Breast epithelium (tissue), 4 donors: Measurements from ENCODE around the gene TGM5. TPM values are rescaled to one million over a fixed set of nuclear protein-coding genes. Genes with fewer than 3 reads are reported as not detected.

Experiments used
- DNase-seq, 2 donors: peaks; one replicate each; pipeline ENCODE4 v3.0.0-alpha.2; 2019; ENCODE audit warnings: low spot score in 2 of 2
- H3K27ac ChIP-seq, 2 donors: fragments of 200-600 bp; sonication (generic) in 1 of 2; one replicate each; pipeline ENCODE4 v1.5.1; 2016 to 2019; ENCODE audit warnings: mild to moderate bottlenecking in 1 of 2
- H3K27me3 ChIP-seq, 2 donors: fragments of 200-600 bp; sonication (generic) in 1 of 2; one replicate each; pipeline versions ENCODE4 v1.5.1 to v1.6.0; 2017 to 2019; ENCODE audit warnings: control low read depth in 1 of 2, mild to moderate bottlenecking in 1 of 2
- H3K36me3 ChIP-seq: fragments of 200-600 bp; one replicate; pipeline ENCODE4 v1.5.1; 2019
- H3K4me1 ChIP-seq, 2 donors: fragments of 200-600 bp; sonication (generic); one replicate each; pipeline ENCODE4 v1.5.1; 2016 to 2019; ENCODE audit warnings: control low read depth in 1 of 2
- H3K4me3 ChIP-seq, 3 donors: fragments of 200-600 bp; sonication (generic); 1 replicate in 2 of 3; 2 replicates in 1 of 3; pipeline ENCODE4 v1.5.1; 2016 to 2019; ENCODE audit warnings: mild to moderate bottlenecking in 3 of 3, moderate library complexity in 2 of 3
- H3K9me3 ChIP-seq, 2 donors: fragments of 200-600 bp; sonication (generic) in 1 of 2; one replicate each; pipeline ENCODE4 v1.5.1; 2016 to 2019; ENCODE audit warnings: control low read depth in 1 of 2
- POLR2A ChIP-seq: fragments of 450-650 bp; IDR thresholded peaks from one replicate; pipeline ENCODE4 v1.6.1; 2016; ENCODE audit warnings: antibody characterized with exemption, mild to moderate bottlenecking, moderate library complexity
- POLR2AphosphoS5 ChIP-seq, 3 donors: sonication (generic); formaldehyde crosslinking; IDR thresholded peaks; one replicate each; pipeline ENCODE4 v1.6.1; 2017; ENCODE audit warnings: antibody characterized with exemption in 3 of 3
- intact Hi-C: fragments of 100-400 bp; cut with DNase I; formaldehyde crosslinking; loops from one replicate; pipeline ENCODE4 v1.15.1; 2023; ENCODE audit warnings: low total_unique reads
- total RNA-seq, 3 donors: library from RNA; depleted of rRNA; stranded (reverse); fragments of >200 nt; gene quantifications; one replicate each; pipeline ENCODE4 v1.1.0, GENCODE V29; 2016
- TF ChIP-seq, protein P1 (sequence below), 3 donors: fragments of 450-650 bp; IDR thresholded peaks; one replicate each; pipeline ENCODE4 v1.5.1; 2016 to 2017; ENCODE audit warnings: antibody characterized with exemption in 3 of 3, mild to moderate bottlenecking in 3 of 3, moderate library complexity in 3 of 3

TGM5 gene
- total RNA-seq, 3 donors from 2014 or later: 1.6 to 3.1 (median 2.7) TPM

DNA sequence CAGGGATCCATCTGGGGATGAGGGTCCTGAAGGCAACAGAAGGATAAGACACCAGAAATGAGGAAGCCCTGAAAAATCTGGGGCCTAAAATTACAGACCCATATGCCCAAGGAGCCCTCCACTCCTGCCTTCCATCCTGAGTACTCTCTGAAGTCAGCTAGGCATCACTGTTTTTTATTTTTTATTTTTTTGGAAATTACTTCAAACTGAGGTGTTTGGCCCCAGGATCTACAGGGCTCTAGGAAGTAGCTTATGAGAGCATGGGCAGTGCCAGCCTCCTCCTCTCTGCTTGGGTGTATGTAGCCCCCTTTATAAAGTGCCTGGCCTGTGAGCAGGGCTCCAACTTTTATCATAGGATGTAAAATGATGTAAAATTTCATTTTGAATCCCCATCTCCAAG, 53.8 kb downstream of the TGM5 start:
- DNase-seq: no peak
- TF ChIP-seq, protein P1, sequence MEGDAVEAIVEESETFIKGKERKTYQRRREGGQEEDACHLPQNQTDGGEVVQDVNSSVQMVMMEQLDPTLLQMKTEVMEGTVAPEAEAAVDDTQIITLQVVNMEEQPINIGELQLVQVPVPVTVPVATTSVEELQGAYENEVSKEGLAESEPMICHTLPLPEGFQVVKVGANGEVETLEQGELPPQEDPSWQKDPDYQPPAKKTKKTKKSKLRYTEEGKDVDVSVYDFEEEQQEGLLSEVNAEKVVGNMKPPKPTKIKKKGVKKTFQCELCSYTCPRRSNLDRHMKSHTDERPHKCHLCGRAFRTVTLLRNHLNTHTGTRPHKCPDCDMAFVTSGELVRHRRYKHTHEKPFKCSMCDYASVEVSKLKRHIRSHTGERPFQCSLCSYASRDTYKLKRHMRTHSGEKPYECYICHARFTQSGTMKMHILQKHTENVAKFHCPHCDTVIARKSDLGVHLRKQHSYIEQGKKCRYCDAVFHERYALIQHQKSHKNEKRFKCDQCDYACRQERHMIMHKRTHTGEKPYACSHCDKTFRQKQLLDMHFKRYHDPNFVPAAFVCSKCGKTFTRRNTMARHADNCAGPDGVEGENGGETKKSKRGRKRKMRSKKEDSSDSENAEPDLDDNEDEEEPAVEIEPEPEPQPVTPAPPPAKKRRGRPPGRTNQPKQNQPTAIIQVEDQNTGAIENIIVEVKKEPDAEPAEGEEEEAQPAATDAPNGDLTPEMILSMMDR (IDR thresholded peaks at IDR 0.05): no peak
- TF ChIP-seq POLR2AphosphoS5 (IDR thresholded peaks at IDR 0.05): no peak
- no peak for TF ChIP-seq POLR2A
- Histone ChIP-seq H3K9me3 (no peaks in the 10 kb centered on the region), H3K27ac (no peak overlapping the region), H3K4me3 (no peak overlapping the region), H3K4me1 (no peaks in the 10 kb centered on the region), H3K36me3 (no peaks in the 10 kb centered on the region), H3K27me3 (no peaks in the 10 kb centered on the region)
- intact Hi-C loops: no loop called here

DNA sequence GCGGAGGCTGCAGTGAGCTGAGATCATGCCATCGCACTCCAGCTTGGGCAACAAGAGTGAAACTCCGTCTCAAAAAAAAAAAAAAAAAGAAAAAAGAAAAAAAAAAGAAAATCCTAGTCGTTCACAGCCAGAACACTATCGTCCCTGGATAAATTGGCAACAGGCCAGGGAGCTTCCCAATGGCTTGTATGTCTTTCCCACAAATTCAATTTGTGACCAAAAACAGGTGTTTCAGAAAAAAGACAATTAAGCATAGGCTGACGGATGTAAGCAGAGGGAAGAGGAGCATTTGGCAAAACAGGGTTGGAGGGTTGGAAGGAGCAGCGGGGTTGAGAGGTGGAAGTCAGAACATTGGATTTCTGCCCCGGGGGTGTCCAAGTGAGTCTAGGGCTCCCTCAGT, 54.4 kb downstream of the TGM5 start:
- intact Hi-C loops: no loop called here
- no peak overlapping the region for H3K27ac ChIP-seq
- no peaks in the 10 kb centered on the region for H3K36me3 ChIP-seq
- no peaks in the 10 kb centered on the region for H3K4me1 ChIP-seq
- DNase-seq: no peak
- no peaks in the 10 kb centered on the region for H3K27me3 ChIP-seq
- TF ChIP-seq POLR2A: no peak
- TF ChIP-seq, protein P1 (IDR thresholded peaks at IDR 0.05): no peak
- TF ChIP-seq POLR2AphosphoS5 (IDR thresholded peaks at IDR 0.05): no peak
- H3K4me3 ChIP-seq: no peak overlapping the region
- no peaks in the 10 kb centered on the region for H3K9me3 ChIP-seq

DNA sequence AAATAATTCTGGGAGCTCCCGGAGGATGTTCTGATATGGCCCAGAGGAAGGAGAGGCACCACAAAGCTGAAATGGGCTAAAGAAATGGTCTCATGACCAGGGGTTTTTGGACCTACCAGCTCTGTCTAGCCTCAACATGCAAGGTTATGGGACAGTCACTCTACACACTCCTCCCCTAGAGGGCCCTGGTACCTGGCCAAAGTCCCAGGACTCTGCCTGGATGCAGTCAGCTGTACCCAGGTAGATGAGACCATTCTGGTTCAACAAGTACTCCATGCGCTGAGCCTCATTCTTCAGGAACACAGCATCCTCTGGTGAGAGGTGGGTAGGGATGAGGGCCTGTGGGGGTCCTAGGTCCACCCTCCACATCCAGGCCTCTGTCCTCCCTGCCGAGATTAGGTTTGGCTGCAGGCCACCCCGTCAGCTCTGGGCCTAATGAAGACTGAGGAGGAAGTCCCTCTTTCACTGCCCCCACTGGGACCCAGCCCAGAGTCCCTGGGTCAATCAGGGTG, 55.4 kb downstream of the TGM5 start:
- Histone ChIP-seq H3K9me3 (no peaks in the 10 kb centered on the region), H3K36me3 (no peaks in the 10 kb centered on the region), H3K4me1 (no peaks in the 10 kb centered on the region), H3K27ac (no peak overlapping the region), H3K4me3 (no peak overlapping the region), H3K27me3 (no peaks in the 10 kb centered on the region)
- DNase-seq: no peak
- TF ChIP-seq, protein P1 (IDR thresholded peaks at IDR 0.05): no peak
- TF ChIP-seq POLR2AphosphoS5 (IDR thresholded peaks at IDR 0.05) (no peak), POLR2A (no peak)
- intact Hi-C loops: no loop called here

DNA sequence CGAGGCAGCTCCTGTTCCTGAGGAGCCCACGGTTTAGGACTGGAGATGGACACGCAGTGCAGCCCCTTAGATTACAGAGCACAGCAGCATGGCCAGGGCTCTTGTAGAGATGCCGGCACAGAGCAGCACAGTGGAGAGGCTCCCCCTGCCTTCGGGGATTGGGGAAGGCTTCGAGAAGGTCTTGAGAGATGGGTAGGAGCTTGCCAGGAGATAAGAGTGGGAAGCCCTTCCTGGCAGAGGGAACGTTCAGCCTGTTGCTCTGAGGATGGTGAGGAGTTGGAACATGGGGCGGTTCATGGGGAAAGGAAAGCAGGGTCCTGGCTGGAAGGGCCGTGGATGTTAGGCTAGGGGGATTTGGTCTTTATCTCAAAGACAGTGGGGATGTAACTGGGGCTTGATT, 55.9 kb downstream of the TGM5 start:
- Histone ChIP-seq H3K27me3 (no peaks in the 10 kb centered on the region), H3K27ac (no peak overlapping the region), H3K4me3 (no peak overlapping the region), H3K36me3 (no peaks in the 10 kb centered on the region), H3K4me1 (no peaks in the 10 kb centered on the region), H3K9me3 (no peaks in the 10 kb centered on the region)
- intact Hi-C loops: no loop called here
- TF ChIP-seq POLR2AphosphoS5 (IDR thresholded peaks at IDR 0.05) (no peak), POLR2A (no peak)
- TF ChIP-seq, protein P1 (IDR thresholded peaks at IDR 0.05): no peak
- DNase-seq: no peak

DNA sequence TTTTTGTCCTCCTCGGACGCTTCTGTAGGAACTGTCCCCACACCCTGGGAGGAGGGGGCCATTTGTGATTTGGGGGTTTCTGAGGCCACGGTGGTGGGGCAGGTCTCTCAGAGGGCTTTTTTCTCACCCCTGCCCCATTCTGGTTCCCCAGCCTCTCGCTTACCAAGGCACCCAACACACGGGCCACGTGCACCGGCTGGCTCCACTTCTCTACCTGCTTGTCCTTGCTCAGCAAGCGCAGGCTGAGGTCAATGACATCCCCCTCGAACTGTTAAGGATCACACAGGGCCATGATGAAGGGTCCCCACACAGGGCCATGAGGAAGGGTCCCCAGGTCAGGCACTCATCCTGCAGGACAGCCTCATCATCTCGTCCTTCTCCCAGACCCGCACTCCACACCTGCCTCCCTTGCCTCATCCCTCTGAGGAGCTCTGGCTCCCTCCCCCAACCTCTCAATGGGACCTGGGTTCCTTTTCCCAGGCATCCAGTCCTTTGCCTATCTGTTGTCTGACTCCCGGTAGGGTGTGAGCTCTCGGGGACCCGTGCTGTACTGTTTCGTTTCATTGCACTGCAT, 56.5 kb downstream of the TGM5 start:
- Histone ChIP-seq H3K36me3 (no peaks in the 10 kb centered on the region), H3K4me3 (no peak overlapping the region), H3K9me3 (no peaks in the 10 kb centered on the region), H3K4me1 (no peaks in the 10 kb centered on the region), H3K27me3 (no peaks in the 10 kb centered on the region), H3K27ac (no peak overlapping the region)
- no peak for TF ChIP-seq POLR2A
- TF ChIP-seq, protein P1 (IDR thresholded peaks at IDR 0.05): no peak
- no peak for TF ChIP-seq POLR2AphosphoS5 (IDR thresholded peaks at IDR 0.05)
- no peak for DNase-seq
- intact Hi-C loops: no loop called here
